ENCODE measurements around the gene LRGUK. TPM values are rescaled to one million over a fixed set of nuclear protein-coding genes. Genes with fewer than 3 reads are reported as not detected.

Gene LRGUK
- total and polyA plus RNA-seq, 8 donors = 0.43 to 1.6 (median 0.90) TPM

DNA sequence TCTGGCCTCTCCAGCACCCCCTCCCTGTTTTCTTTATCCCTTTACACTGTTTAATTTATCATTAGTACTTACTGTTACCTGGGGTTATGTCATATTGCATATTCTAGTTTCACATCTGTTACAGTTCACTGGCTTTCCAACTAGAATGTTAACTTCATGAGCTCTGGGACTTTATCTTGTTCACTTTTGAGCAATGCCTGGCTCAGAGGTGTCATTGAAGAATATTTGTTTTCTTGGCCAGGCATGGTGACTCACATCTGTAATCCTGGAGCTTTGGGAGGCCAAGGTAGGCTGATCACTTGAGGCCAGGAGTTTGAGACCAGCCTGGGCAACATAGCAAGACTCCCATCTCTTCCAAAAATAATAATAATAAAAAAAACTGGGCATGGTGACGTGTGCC is 40.7 kb downstream of the LRGUK start:
- H3K9me3 ChIP-seq = no peaks in the 10 kb centered on the region
- no peak overlapping the region for H3K4me3 ChIP-seq
- no peaks in the 10 kb centered on the region for H3K36me3 ChIP-seq
- ATAC-seq (no peak), DNase-seq (no peak), FAIRE-seq (no peak)
- H3K4me1 ChIP-seq = no peaks in the 10 kb centered on the region
- H3K27me3 ChIP-seq = no peaks in the 10 kb centered on the region
- no peak overlapping the region for H3K27ac ChIP-seq
- intact Hi-C loops (cut with DNase I) = no loop called here
- TF ChIP-seq, protein P1, sequence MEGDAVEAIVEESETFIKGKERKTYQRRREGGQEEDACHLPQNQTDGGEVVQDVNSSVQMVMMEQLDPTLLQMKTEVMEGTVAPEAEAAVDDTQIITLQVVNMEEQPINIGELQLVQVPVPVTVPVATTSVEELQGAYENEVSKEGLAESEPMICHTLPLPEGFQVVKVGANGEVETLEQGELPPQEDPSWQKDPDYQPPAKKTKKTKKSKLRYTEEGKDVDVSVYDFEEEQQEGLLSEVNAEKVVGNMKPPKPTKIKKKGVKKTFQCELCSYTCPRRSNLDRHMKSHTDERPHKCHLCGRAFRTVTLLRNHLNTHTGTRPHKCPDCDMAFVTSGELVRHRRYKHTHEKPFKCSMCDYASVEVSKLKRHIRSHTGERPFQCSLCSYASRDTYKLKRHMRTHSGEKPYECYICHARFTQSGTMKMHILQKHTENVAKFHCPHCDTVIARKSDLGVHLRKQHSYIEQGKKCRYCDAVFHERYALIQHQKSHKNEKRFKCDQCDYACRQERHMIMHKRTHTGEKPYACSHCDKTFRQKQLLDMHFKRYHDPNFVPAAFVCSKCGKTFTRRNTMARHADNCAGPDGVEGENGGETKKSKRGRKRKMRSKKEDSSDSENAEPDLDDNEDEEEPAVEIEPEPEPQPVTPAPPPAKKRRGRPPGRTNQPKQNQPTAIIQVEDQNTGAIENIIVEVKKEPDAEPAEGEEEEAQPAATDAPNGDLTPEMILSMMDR (IDR thresholded peaks at IDR 0.05) = no peak
- 75 to 85% methylated on average over 1 of the region's 1 CpG for WGBS, 2 donors

- FAIRE-seq (no peak), ATAC-seq (peak in 2 of 4 donors; percentile 70 to 71), DNase-seq (no peak)
- intact Hi-C loops (cut with DNase I) = no loop called here
- H3K4me3 ChIP-seq = no peak overlapping the region
- H3K9me3 ChIP-seq = no peaks in the 10 kb centered on the region
- no peaks in the 10 kb centered on the region for H3K27me3 ChIP-seq
- no peaks in the 10 kb centered on the region for H3K4me1 ChIP-seq
- H3K27ac ChIP-seq = no peak overlapping the region
- TF ChIP-seq, protein P1 (IDR thresholded peaks at IDR 0.05) = no peak
- WGBS, 2 donors = 65 to 82% methylated on average over 2 of the region's 2 CpGs
- no peaks in the 10 kb centered on the region for H3K36me3 ChIP-seq
Measured at GRCh38 chr7:134174795-134175261, 47.7 kb downstream of the LRGUK start.

GRCh38 chr7:134175334-134176036 is 48.3 kb downstream of the LRGUK start:
- TF ChIP-seq, protein P1 (IDR thresholded peaks at IDR 0.05) = no peak
- H3K9me3 ChIP-seq = no peaks in the 10 kb centered on the region
- intact Hi-C loops (cut with DNase I) = no loop called here
- DNase-seq (no peak), FAIRE-seq (no peak), ATAC-seq (no peak)
- H3K27ac ChIP-seq = no peak overlapping the region
- H3K4me3 ChIP-seq = no peak overlapping the region
- no peaks in the 10 kb centered on the region for H3K27me3 ChIP-seq
- no peaks in the 10 kb centered on the region for H3K4me1 ChIP-seq
- no peaks in the 10 kb centered on the region for H3K36me3 ChIP-seq
- WGBS, 2 donors = 84 to 92% methylated on average over 6 of the region's 6 CpGs

GRCh38 chr7:134176037-134176350 is 48.9 kb downstream of the LRGUK start:
- H3K4me1 ChIP-seq = no peaks in the 10 kb centered on the region
- whole genome bisulfite sequencing, 2 donors = 92 to 94% methylated on average over 4 of the region's 4 CpGs
- H3K36me3 ChIP-seq = no peaks in the 10 kb centered on the region
- H3K4me3 ChIP-seq = no peak overlapping the region
- ATAC-seq = no peak
- H3K9me3 ChIP-seq = no peaks in the 10 kb centered on the region
- TF ChIP-seq, protein P1 (IDR thresholded peaks at IDR 0.05) = no peak
- no peak overlapping the region for H3K27ac ChIP-seq
- intact Hi-C loops (cut with DNase I) = no loop called here
- no peak for DNase-seq
- H3K27me3 ChIP-seq = no peaks in the 10 kb centered on the region
- FAIRE-seq = no peak
